ENCODE data around the gene PPFIA1.
A peak's percentile ranks its signal among the peaks of the same experiment; 100 is the strongest.
"Not testable (repeated sequence)": the region's sequence is repeated elsewhere in the genome, so short reads cannot be mapped to it uniquely, and the experiment has no call there.

Gene PPFIA1

GRCh38 chr11:70251659-70252321 lies 18.7 kb upstream of the PPFIA1 start:
- DNase-seq, result peak; percentile 45

GRCh38 chr11:70252844-70253243 lies 17.6 kb upstream of the PPFIA1 start:
- DNase-seq, result no peak

GRCh38 chr11:70255477-70256116 lies 14.9 kb upstream of the PPFIA1 start:
- peak; percentile 56 for DNase-seq

- DNase-seq, result not testable (repeated sequence)
These were observed 11.4 kb upstream of the PPFIA1 start for GRCh38 chr11:70259077-70259476.

GRCh38 chr11:70262951-70263350 lies 7.5 kb upstream of the PPFIA1 start:
- DNase-seq, result no peak

- DNase-seq, result no peak
These were observed 7.1 kb upstream of the PPFIA1 start for GRCh38 chr11:70263363-70263762.

- DNase-seq, result no peak
These were observed 5.1 kb upstream of the PPFIA1 start for GRCh38 chr11:70265341-70265740.

GRCh38 chr11:70267405-70267950 lies 3.0 kb upstream of the PPFIA1 start:
- no peak for DNase-seq

GRCh38 chr11:70268526-70268925 lies 2.0 kb upstream of the PPFIA1 start:
- no peak for DNase-seq

GRCh38 chr11:70270877-70271648 lies 573 bp downstream of the PPFIA1 start:
- no peak for DNase-seq

GRCh38 chr11:70271649-70271953 lies 1.1 kb downstream of the PPFIA1 start:
- no peak for DNase-seq

GRCh38 chr11:70272009-70272408 lies 1.5 kb downstream of the PPFIA1 start:
- DNase-seq, result no peak

- no peak for DNase-seq
These were observed 8.5 kb downstream of the PPFIA1 start for GRCh38 chr11:70278994-70279393.

GRCh38 chr11:70281156-70281609 lies 10.7 kb downstream of the PPFIA1 start:
- no peak for DNase-seq

- DNase-seq, result no peak
These were observed 11.5 kb downstream of the PPFIA1 start for GRCh38 chr11:70282012-70282411.

- no peak for DNase-seq
These were observed 18.2 kb downstream of the PPFIA1 start for GRCh38 chr11:70288721-70289120.

- DNase-seq, result no peak
These were observed 19.1 kb downstream of the PPFIA1 start for GRCh38 chr11:70289582-70289981.

GRCh38 chr11:70290361-70291065 lies 20.0 kb downstream of the PPFIA1 start:
- DNase-seq, result no peak

- DNase-seq, result no peak
These were observed 21.7 kb downstream of the PPFIA1 start for GRCh38 chr11:70292166-70292565.

GRCh38 chr11:70292863-70293262 lies 22.4 kb downstream of the PPFIA1 start:
- DNase-seq, result no peak

GRCh38 chr11:70295166-70295565 lies 24.7 kb downstream of the PPFIA1 start:
- DNase-seq, result not testable (repeated sequence)

- no peak for DNase-seq
These were observed 26.2 kb downstream of the PPFIA1 start for GRCh38 chr11:70296681-70297080.

- DNase-seq, result no peak
These were observed 26.9 kb downstream of the PPFIA1 start for GRCh38 chr11:70297341-70297740.
